Measurements from ENCODE around the gene SYCP2L.

The SYCP2L gene

GRCh38 chr6:10933126-10933525 is 46.3 kb downstream of the SYCP2L start:
- TF ChIP-seq CTCF (IDR thresholded peaks at IDR 0.05; ENCODE audit: low read length, missing control alignments) = no peak
- no peak for DNase-seq (ENCODE audit: low read depth)
- H3K4me3 ChIP-seq (replicated peaks; ENCODE audit: low read depth, low read length) = no peak overlapping the region

GRCh38 chr6:10939840-10940239 is 53.0 kb downstream of the SYCP2L start:
- no peak for DNase-seq (ENCODE audit: low read depth)
- no peak for TF ChIP-seq CTCF (IDR thresholded peaks at IDR 0.05; ENCODE audit: low read length, missing control alignments)
- H3K4me3 ChIP-seq (replicated peaks; ENCODE audit: low read depth, low read length) = no peak overlapping the region

GRCh38 chr6:10945845-10946244 is 59.0 kb downstream of the SYCP2L start:
- no peak for DNase-seq (ENCODE audit: low read depth)
- no peak for TF ChIP-seq CTCF (IDR thresholded peaks at IDR 0.05; ENCODE audit: low read length, missing control alignments)
- no peak overlapping the region for H3K4me3 ChIP-seq (replicated peaks; ENCODE audit: low read depth, low read length)

GRCh38 chr6:10947966-10948365 is 61.1 kb downstream of the SYCP2L start:
- TF ChIP-seq CTCF (IDR thresholded peaks at IDR 0.05; ENCODE audit: low read length, missing control alignments) = no peak
- DNase-seq (ENCODE audit: low read depth) = no peak
- no peak overlapping the region for H3K4me3 ChIP-seq (replicated peaks; ENCODE audit: low read depth, low read length)

- no peak for DNase-seq (ENCODE audit: low read depth)
- H3K4me3 ChIP-seq (replicated peaks; ENCODE audit: low read depth, low read length) = no peak overlapping the region
- TF ChIP-seq CTCF (IDR thresholded peaks at IDR 0.05; ENCODE audit: low read length, missing control alignments) = no peak
Measured at GRCh38 chr6:10949579-10950490, 63.0 kb downstream of the SYCP2L start.

GRCh38 chr6:10951675-10952282 is 64.9 kb downstream of the SYCP2L start:
- no peak overlapping the region for H3K4me3 ChIP-seq (replicated peaks; ENCODE audit: low read depth, low read length)
- peak; percentile 77 for TF ChIP-seq CTCF (IDR thresholded peaks at IDR 0.05; ENCODE audit: low read length, missing control alignments)
- peak; percentile 78 for DNase-seq (ENCODE audit: low read depth)

All from fibroblast of pulmonary artery (primary cell).